Measurements from ENCODE around the gene SPDYE4.

Gene SPDYE4

DNA sequence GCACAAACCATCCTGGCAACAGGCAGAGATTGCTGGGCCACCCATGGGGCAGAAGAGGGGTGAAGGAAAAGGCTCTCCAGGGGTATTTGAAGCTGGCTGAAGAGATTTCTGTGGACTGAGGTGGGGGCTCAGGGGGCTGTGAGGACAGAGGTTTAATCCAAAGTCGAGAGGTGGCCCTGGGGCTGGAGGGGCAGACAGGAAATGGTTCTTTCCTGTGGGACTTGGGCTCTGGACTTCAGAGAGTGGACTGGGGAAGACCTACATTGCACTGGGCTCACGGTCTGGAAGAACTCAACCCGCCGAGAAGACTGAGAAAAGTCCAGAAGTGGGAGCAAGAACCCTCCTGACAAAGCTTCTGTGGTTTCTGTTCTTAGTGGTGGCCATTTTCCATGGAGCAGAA lies 16.6 kb downstream of the SPDYE4 start:
- no peak for DNase-seq

GRCh38 chr17:8741366-8741765 lies 17.0 kb downstream of the SPDYE4 start:
- DNase-seq = no peak

DNA sequence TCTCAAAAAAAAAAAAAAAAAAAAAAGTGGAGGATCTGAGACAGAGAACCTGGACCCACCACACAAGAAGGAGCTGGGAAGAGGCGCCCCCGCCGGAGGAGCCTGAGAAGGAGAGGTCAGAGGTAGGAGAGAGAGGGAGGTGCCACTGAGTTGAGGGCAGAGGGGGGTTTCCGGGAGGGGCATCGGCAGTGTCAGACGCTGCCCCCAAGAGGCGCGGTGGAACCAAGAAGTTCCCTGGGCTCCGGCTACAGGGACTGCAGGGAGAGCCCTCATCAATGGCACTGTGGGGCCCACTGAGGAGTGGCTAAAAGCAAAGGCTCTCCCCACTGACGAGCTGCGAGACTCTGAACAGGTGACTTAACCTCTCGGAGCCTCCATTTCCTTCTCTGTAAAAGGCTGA lies 17.9 kb downstream of the SPDYE4 start:
- DNase-seq = no peak

DNA sequence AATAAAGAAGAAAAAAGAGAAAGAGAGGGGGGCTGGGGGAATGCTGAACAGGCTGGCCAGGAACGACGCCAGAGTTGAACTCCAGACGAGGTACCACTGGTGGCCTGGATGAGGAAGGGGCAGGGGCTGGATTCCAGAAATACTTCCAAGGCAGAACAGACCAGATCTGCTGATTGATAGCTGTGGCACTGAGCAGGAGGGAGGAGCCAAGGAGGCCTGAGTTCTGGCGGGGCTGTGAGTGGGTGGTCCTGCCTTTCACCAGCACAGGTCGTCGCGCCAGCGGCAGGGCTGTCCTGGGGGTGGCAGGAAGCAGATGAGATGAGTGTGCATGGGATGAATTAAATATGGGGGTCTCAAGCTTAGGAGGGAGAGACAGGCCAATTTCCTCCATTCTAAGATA lies 19.2 kb downstream of the SPDYE4 start:
- DNase-seq = no peak

DNA sequence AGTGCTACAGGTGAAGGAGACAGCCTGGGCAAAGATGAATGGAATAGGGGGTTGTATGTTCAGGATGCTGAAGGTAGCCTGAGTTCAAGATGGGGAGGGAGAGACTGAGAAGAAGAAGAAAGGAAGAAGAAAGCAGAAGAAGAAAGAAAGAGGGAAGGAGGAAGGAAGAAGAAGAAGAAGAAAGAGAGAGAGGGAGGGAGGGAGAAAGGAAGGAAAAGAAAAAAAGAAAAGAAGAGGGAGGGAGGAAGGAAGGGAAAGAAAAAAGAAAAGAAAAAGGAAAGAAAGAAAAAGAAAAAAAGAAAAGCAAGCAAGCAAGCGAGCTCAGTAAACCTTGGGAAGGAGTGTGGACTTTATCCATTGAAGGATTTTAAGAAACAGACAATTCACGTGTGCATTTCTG lies 21.6 kb downstream of the SPDYE4 start:
- DNase-seq = no peak

GRCh38 chr17:8736362-8736761 lies 22.0 kb downstream of the SPDYE4 start:
- DNase-seq = no peak

- DNase-seq = no peak
Observed at GRCh38 chr17:8735336-8735939, 22.9 kb downstream of the SPDYE4 start.

- DNase-seq = no peak
Observed at GRCh38 chr17:8734876-8735275, 23.5 kb downstream of the SPDYE4 start.

GRCh38 chr17:8732406-8733085 lies 25.8 kb downstream of the SPDYE4 start:
- no peak for DNase-seq

GRCh38 chr17:8729860-8730259 lies 28.5 kb downstream of the SPDYE4 start:
- no peak for DNase-seq

DNA sequence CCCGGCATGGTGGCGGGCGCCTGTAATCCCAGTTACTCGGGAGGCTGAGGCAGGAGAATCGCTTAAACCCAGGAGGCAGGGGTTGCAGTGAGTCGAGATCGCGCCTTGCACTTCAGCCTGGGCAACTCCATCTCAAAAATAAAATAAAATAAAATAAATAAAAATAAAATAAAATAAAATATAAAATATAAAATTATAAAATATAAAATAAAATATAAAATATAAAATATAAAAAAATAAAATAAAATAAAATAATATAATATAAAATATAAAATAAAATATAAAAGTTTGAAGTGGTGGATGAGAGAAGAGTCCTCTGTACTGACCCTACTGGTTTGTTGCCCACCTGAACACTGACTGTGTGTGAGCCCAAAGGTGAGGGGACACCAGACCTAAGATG lies 28.9 kb downstream of the SPDYE4 start:
- no peak for DNase-seq

GRCh38 chr17:8728971-8729370 lies 29.4 kb downstream of the SPDYE4 start:
- no peak for DNase-seq

- DNase-seq = no peak
Observed at GRCh38 chr17:8728251-8728938, 30.0 kb downstream of the SPDYE4 start.

- DNase-seq = no peak
Observed at GRCh38 chr17:8726941-8727555, 31.3 kb downstream of the SPDYE4 start.

DNA sequence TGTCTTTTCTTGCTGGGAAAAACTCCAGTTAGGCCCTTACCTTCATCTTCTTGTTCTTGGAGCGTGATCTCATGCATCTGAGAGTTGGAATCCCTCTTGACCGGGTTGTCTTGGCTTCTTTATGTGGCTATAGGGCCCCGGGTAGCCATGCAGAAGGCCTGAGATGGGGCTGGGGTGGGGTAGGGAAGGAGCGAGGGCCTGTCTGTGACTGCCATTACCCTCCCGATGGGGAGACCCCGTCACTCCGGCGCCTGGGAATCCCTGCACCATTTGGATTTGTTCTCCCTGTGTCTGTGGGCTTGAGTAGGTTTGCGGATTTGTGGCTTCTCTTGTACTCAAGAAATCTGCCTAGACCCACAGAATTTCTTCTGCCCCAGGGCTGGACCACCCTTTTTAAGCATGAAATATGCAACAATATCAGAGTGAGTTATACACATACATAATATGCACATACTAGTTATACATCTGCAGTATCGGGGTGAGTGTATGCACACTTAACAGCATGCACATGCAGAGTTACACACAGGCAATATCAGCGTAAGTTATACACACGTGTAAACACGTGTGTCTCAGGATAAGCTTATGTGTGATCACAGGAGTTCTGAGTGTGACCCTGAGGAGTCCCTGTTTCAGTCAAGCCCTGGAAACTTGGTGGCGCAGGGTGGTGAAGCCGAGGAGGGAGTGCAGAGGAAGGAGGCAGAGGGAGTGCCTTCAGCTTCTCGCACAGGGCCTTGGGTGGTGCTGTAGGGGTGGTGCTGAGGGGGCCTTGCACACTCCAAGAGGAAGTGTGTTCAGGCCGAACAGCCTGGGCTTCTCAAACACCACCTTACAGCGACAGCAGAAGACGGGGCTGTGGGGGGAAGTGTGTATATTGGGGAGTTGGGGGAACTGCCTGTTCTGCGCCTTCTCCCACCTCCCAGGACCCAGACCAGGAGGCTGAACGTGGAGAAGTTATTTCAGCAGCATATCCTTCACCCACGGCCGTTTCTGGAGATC lies 32.2 kb downstream of the SPDYE4 start:
- DNase-seq = no peak

DNA sequence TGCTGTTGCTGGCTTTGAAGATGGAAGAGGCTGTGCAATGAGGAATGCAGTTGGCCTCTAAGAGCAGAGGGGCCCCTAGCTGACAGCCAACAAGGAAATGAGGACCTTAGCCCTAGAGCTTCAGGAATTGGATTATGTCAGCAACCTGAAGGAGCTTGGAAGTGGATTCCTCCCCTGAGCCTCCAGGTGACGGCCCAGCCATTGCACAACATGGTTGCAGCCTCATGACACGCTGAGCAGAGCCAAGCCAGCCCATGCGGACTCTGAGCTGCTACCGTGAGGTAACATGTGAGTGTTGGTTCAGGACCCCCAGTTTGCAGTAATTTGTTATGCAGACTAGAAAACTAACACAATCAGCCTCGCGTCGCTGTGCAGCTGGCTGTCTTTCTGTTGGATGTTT lies 33.9 kb downstream of the SPDYE4 start:
- no peak for DNase-seq

DNA sequence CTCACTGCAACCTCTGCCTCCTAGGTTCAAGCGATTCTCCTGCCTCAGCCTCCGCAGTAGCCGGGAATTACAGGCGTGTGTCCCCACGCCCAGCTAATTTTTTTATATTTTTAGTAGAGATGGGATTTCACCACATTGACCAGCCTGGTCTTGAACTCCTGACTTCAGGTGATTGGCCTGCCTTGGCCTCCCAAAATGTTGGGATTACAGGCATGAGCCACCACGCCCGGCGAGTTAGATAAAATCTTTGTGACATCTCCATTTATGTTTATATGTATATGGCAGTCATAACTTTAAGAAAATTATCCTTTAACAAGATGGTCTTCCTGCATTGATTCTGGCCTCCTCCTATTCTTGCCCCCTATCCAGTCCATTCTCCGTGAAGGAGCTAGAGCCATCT lies 37.8 kb downstream of the SPDYE4 start:
- DNase-seq = no peak

DNA sequence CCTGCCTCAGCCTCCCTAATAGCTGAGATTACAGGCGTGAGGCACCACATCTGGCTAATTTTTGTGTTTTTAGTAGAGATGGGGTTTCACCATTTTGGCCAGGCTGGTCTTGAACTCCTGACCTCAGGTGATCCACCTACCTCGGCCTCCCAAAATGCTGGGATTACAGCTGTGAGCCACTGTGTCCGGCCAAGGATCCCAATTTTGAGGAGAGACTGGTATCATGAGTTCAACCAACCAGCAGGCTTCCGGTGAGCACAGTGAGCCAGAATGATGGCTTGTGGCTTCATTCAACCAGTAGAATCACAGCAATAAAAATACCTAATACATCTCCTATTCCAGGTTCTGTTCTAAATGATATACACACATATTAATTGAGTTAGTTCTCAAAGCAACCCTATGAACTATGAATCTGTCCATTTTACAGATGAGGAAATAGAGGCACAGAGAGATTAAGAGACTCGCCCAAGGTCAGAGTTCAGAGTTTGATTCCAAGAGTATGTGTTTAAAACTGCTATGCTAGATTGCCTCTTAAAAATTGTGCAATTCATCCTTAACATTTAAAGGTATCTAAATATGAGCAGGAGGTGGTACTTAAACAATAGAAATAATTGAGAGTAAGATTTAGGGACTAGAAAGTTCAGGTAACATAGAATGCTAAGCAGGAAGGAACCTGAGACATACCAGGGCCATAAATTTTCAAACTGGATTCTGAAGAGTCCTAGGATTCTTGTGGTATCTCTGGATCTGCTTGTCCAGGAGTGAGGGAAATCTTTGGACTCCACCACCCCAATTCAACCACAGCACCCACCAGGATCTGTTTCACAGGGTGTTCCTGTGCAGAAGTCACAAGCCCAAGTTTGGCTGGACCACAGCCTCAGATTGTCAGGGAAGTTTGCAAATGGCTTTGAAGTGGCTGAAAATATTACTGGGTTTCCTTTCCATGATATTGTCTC lies 38.8 kb downstream of the SPDYE4 start:
- DNase-seq = no peak

- no peak for DNase-seq
Observed at GRCh38 chr17:8718001-8718563, 40.3 kb downstream of the SPDYE4 start.

- no peak for DNase-seq
Observed at GRCh38 chr17:8713878-8714277, 44.5 kb downstream of the SPDYE4 start.

All from amygdala (tissue), 56 donors.